Psoas muscle (tissue), 8 donors: ENCODE measurements around the gene SCCPDH. TPM values are rescaled to one million over a fixed set of nuclear protein-coding genes. Genes with fewer than 3 reads are reported as not detected.

ENCODE experiments used
- ATAC-seq, 4 donors: fragments of 200-7000 bp; cut with Tn5 transposase; one replicate each; pipeline ENCODE4 v1.9.1; 2020; ENCODE audit warnings: moderate library complexity in 3 of 4, mild to moderate bottlenecking in 2 of 4
- DNase-seq, 2 donors: peaks; one replicate each; pipeline ENCODE4 v3.0.0-alpha.2; 2020
- H3K27ac ChIP-seq: fragments of 200-600 bp; one replicate; pipeline ENCODE4 v1.8.0; 2022
- H3K27me3 ChIP-seq, 3 donors: fragments of 200-600 bp in 1 of 3; one replicate each; pipeline versions ENCODE4 v1.6.1 to v1.8.0; 2013 to 2022; ENCODE audit warnings: low read length in 2 of 3, mild to moderate bottlenecking in 2 of 3, moderate library complexity in 1 of 3; ENCODE audit not compliant: insufficient read depth in 3 of 3
- H3K36me3 ChIP-seq, 2 donors: fragments of 200-600 bp in 1 of 2; one replicate each; pipeline versions ENCODE4 v1.6.1 to v1.8.0; 2013 to 2022; ENCODE audit warnings: low read depth in 1 of 2, mild to moderate bottlenecking in 1 of 2, moderate library complexity in 1 of 2; ENCODE audit not compliant: insufficient read depth in 1 of 2
- H3K4me1 ChIP-seq: fragments of 200-600 bp; one replicate; pipeline ENCODE4 v1.8.0; 2022
- H3K4me3 ChIP-seq: fragments of 200-600 bp; one replicate; pipeline ENCODE4 v1.8.0; 2022; ENCODE audit warnings: mild to moderate bottlenecking
- H3K9me3 ChIP-seq: fragments of 200-600 bp; one replicate; pipeline ENCODE4 v1.8.0; 2022
- WGBS, 3 donors: extraction: QIAGEN DNeasy Blood & Tissue Kit; methylation state at CpG; one replicate each; pipeline versions ENCODE4 v1.1.6 to v1.1.7; 2013; 5-methylcytosine and 5-hydroxymethylcytosine counted together
- intact Hi-C, 2 donors: fragments of 100-400 bp; cut with DNase I; formaldehyde crosslinking; loops; one replicate each; pipeline versions ENCODE4 v1.11.0 to v1.14.2; 2022
- polyA plus RNA-seq, 3 donors: library from polyadenylated mRNA; stranded (reverse); fragments of 200-250 nt; gene quantifications; one replicate each; pipeline ENCODE4 v1.2.3, GENCODE V29; 2013
- total RNA-seq, 4 donors: library from RNA; stranded (reverse); fragmentation: NEBNext Ultra II Directional in 2 of 4; extraction: Animal tissue kit (Norgen Biotek cat#: 25700) in 2 of 4; gene quantifications; one replicate each; pipeline versions ENCODE4 v1.2.1 to v1.2.4, GENCODE V29; 2021 to 2023
- TF ChIP-seq, protein P1 (sequence below): fragments of 200-600 bp; IDR thresholded peaks from one replicate; pipeline ENCODE4 v1.8.0; 2022; ENCODE audit warnings: antibody characterized with exemption
- donor health status: healthy with polysubstance abuse.
- donor health status: DM: no; HTN: no; CAD: no; lungs with moderate emphysema.
- donor health status: Bipolar disorder and iron deficiency.
- donor health status: healthy.
- donor health status: DM: yes; HTN: yes; CAD: no.
- donor health status: DM: no; HTN: no; CAD: no.
- donor health status: DM: no; HTN: no; CAD: no.
- donor health status: DM: yes; HTN: yes; CAD: no.

The SCCPDH gene
- total and polyA plus RNA-seq, 7 donors: 22.6 to 50.8 (median 41.4) TPM

DNA sequence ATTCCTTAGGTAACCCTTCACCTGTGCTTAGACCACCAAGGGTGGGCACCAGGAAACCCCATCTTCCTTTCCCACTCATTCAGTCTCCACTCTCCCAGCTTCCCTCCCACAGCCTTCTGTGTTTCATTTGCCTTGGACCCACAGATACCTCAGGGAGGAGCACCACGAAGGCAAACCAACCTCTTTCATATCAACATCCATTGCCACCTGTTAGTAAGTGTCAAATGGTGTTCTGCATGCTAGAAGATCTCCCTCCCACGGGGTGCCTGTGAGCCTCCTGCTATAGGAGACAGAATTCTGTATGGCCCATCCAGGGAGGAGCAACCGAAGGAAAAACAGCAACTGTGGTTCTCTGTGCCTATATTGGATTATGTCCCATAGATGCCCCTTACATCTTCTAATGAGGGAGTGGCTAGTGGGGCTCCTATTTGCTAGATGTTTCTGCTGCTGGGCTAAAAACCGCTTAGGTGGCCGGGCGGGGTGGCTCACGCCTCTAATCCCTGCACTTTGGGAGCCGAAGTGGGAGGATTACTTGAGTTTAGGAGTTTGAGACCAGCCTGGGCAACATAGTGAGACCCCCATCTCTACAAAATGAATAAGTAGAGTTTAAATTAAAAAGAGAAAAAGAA lies 25.6 kb upstream of the SCCPDH start:
- 44 to 52% (median 52%) methylated on average over 8 of the region's 8 CpGs for WGBS, 3 donors
- DNase-seq (no peak), ATAC-seq (peak in 3 of 4 donors; percentile 7 to 36 (median 31))
- Histone ChIP-seq H3K36me3 (no peaks in the 10 kb centered on the region), H3K27me3 (no peaks in the 10 kb centered on the region), H3K4me1 (peaks cover 6% of the 10 kb centered on the region), H3K4me3 (peak overlapping the region; percentile 53), H3K9me3 (peaks cover 10% of the 10 kb centered on the region), H3K27ac (peak overlapping the region; percentile 86)
- TF ChIP-seq, protein P1, sequence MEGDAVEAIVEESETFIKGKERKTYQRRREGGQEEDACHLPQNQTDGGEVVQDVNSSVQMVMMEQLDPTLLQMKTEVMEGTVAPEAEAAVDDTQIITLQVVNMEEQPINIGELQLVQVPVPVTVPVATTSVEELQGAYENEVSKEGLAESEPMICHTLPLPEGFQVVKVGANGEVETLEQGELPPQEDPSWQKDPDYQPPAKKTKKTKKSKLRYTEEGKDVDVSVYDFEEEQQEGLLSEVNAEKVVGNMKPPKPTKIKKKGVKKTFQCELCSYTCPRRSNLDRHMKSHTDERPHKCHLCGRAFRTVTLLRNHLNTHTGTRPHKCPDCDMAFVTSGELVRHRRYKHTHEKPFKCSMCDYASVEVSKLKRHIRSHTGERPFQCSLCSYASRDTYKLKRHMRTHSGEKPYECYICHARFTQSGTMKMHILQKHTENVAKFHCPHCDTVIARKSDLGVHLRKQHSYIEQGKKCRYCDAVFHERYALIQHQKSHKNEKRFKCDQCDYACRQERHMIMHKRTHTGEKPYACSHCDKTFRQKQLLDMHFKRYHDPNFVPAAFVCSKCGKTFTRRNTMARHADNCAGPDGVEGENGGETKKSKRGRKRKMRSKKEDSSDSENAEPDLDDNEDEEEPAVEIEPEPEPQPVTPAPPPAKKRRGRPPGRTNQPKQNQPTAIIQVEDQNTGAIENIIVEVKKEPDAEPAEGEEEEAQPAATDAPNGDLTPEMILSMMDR: no peak
- intact Hi-C loops: loop anchor here (1.0 to 5.0 kb wide), 4 partner anchors 51 to 202 kb away; partner anchors contain the start of genes CNST (in 1 of the 2) and TFB2M (in 1 of the 2)

DNA sequence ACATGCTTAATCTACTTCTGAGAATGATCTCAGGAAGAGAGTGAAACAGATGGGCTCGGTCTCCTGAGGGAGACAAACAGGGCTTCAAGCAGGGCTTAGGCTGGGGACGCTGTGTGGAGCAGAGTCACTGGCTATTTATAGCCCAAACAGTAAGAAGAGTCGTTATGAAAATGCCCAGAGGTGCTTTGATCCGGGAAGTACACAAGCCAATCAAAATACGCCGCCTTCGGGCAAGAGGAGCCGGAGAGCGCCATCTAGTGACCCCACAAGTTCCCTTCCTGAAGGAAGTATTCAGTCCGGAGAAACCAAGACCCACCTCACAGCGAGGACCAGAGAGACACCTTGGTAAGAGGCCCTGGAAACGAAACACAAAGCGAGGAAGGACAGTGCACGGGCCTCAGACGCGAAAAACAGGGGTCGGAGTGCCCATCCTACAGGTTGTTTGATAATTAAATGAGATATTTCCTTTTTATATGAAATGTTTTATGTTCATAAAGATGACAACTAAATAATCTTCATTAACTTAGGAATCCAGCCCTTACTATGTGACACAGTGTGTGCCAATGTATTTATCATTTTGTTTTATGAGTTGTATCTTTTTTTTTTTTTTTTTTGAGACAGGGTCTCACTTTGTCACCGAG lies 25.0 kb upstream of the SCCPDH start:
- Histone ChIP-seq H3K4me1 (peaks cover 6% of the 10 kb centered on the region), H3K4me3 (peak overlapping the region; percentile 53), H3K27me3 (no peaks in the 10 kb centered on the region), H3K27ac (peak overlapping the region; percentile 86), H3K9me3 (peaks cover 6% of the 10 kb centered on the region), H3K36me3 (no peaks in the 10 kb centered on the region)
- peak; percentile 82 to 93 for DNase-seq
- peak; percentile 98 to 100 (median 99) for ATAC-seq
- 5 to 7% (median 7%) methylated on average over 18 of the region's 18 CpGs for WGBS, 3 donors
- intact Hi-C loops: loop anchor here (1.0 to 5.0 kb wide), 4 partner anchors 52 to 202 kb away; partner anchors contain the start of genes CNST (in 1 of the 2) and TFB2M (in 1 of the 2)
- TF ChIP-seq, protein P1: peak; percentile 85

DNA sequence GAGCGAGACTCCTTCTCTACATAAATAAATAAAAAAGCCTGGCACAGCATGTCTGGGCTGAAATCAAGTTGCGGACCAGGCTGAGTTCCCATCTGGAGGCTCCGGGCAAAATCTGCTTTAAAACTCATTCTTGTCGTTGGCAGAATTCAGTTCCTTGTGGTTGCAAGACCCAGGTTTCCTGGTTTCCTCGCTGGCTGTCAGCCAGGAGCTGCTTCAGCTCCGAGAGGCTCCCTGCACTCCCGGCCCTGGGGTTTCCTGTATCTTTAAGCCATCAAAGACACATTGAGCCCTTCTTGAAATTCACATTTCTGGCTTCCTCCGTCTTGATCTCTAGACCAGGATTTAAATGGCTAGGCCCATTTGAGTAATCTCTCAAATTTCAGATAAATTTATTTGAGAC lies 20.6 kb upstream of the SCCPDH start:
- ATAC-seq: no peak
- no peak for DNase-seq
- TF ChIP-seq, protein P1: no peak
- Histone ChIP-seq H3K4me3 (no peak overlapping the region), H3K27me3 (no peaks in the 10 kb centered on the region), H3K9me3 (no peaks in the 10 kb centered on the region), H3K27ac (no peak overlapping the region), H3K4me1 (peaks cover 3% of the 10 kb centered on the region), H3K36me3 (no peaks in the 10 kb centered on the region)
- WGBS, 3 donors: 49 to 58% (median 55%) methylated on average over 8 of the region's 8 CpGs
- intact Hi-C loops: loop anchor here in 1 of 2 donors (10.0 kb wide), 1 partner anchor 1889 kb away; no protein-coding TSS in a partner anchor

DNA sequence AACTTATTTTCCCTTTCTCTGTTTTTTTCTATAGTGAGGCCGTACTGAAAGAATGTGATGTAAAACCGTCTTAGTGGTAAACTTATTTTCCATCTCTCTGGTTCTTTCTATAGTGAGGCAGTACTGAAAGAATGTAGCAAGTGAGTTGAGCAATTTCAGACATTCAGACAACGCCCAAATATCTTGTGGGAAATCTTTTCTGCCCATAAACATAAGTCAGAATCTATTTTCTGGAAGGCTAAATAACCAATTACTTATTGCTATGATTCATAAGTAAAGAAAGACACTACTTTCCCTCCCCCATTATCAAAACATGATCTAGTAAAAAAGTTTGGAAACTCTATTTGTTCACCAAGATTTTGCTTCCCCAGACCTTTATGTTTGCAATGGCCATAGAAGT lies 18.8 kb upstream of the SCCPDH start:
- DNase-seq (no peak), ATAC-seq (no peak)
- 69 to 75% (median 75%) methylated on average over 3 of the region's 3 CpGs for WGBS, 3 donors
- Histone ChIP-seq H3K36me3 (no peaks in the 10 kb centered on the region), H3K9me3 (no peaks in the 10 kb centered on the region), H3K27ac (no peak overlapping the region), H3K4me3 (no peak overlapping the region), H3K4me1 (no peaks in the 10 kb centered on the region), H3K27me3 (no peaks in the 10 kb centered on the region)
- TF ChIP-seq, protein P1: no peak
- intact Hi-C loops: loop anchor here in 1 of 2 donors (10.0 kb wide), 1 partner anchor 1891 kb away; no protein-coding TSS in a partner anchor
